Nephron progenitor cell (in vitro differentiated cells): ENCODE results near the gene TBC1D4.

Experiments used
- DNase-seq: peaks from one replicate; pipeline ENCODE4 v3.0.0; 2021
- H3K27ac Mint-ChIP-seq: 2 replicates; pipeline ENCODE4 v1.8.0; 2021; ENCODE audit warnings: mild to moderate bottlenecking, moderate library complexity, mixed read lengths
- H3K27me3 Mint-ChIP-seq: 2 replicates; pipeline ENCODE4 v1.8.0; 2021; ENCODE audit warnings: mild to moderate bottlenecking, low read depth, mixed read lengths; ENCODE audit not compliant: poor library complexity
- H3K36me3 Mint-ChIP-seq: 2 replicates; pipeline ENCODE4 v1.8.0; 2021; ENCODE audit warnings: low read depth, mixed read lengths
- H3K4me1 Mint-ChIP-seq: 2 replicates; pipeline ENCODE4 v1.8.0; 2021; ENCODE audit warnings: mixed read lengths
- H3K4me3 Mint-ChIP-seq: 2 replicates; pipeline ENCODE4 v1.8.0; 2021; ENCODE audit warnings: mild to moderate bottlenecking, moderate library complexity, mixed read lengths
- H3K9me3 Mint-ChIP-seq: 2 replicates; pipeline ENCODE4 v1.8.0; 2021; ENCODE audit warnings: mild to moderate bottlenecking, moderate library complexity, mixed read lengths
- CTCF ChIP-seq: fragments of 200-600 bp; sonication (generic); IDR thresholded peaks from 2 replicates; pipeline ENCODE4 v1.5.0; 2021; ENCODE audit warnings: antibody characterized with exemption

The TBC1D4 gene

GRCh38 chr13:75376792-75377402 lies 105.1 kb downstream of the TBC1D4 start:
- no peaks in the 10 kb centered on the region for H3K36me3 Mint-ChIP-seq
- TF ChIP-seq CTCF, result no peak
- DNase-seq, result no peak
- H3K9me3 Mint-ChIP-seq, result no peaks in the 10 kb centered on the region
- H3K4me1 Mint-ChIP-seq, result peaks cover 14% of the 10 kb centered on the region
- H3K4me3 Mint-ChIP-seq, result no peak overlapping the region
- no peaks in the 10 kb centered on the region for H3K27me3 Mint-ChIP-seq
- H3K27ac Mint-ChIP-seq, result no peak overlapping the region

DNA sequence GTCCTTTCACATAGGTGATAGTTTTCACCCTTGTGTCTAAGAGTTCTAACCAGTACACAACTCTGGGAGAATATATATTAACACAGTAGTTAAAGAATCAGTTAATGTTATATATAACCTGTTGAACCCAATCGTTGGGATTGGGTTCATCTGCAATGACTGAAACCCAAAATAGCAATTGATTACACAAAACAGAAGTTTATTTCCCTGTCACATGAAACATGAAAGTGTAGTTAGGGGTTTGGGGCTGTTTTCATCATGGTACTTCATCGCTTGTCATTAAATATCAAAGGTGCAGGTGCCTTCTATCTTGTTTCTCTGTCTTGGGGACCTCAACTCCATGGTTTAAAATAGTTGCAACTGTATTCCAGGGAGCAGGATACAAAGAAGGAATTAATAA lies 106.6 kb downstream of the TBC1D4 start:
- no peak overlapping the region for H3K4me3 Mint-ChIP-seq

DNA sequence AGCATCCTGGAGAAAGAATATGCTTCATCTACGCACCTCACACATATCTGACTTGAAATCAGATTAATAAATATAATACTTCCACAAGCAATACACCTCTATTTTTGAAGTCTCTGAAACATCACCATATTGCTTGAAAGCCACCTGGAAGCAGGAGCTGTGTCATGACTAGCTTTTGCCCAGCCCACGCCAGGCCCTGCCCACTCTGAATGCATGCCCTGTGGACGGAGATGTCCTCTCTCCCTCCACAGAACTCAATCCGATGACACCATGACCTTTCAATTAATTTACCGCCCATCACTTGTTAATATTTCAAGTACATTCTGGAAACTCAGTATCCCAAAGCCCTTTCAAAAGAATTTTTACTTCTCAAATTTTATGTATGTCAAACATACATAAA lies 108.0 kb downstream of the TBC1D4 start:
- Mint-ChIP-seq H3K4me3 (no peak overlapping the region), H3K4me1 (peaks cover 16% of the 10 kb centered on the region), H3K36me3 (no peaks in the 10 kb centered on the region), H3K27ac (no peak overlapping the region), H3K9me3 (no peaks in the 10 kb centered on the region), H3K27me3 (no peaks in the 10 kb centered on the region)
- no peak for TF ChIP-seq CTCF
- no peak for DNase-seq

More for the DNA sequence above, 106.6 kb downstream of the TBC1D4 start:
- Mint-ChIP-seq H3K9me3 (no peaks in the 10 kb centered on the region), H3K27me3 (no peaks in the 10 kb centered on the region), H3K27ac (no peak overlapping the region), H3K36me3 (no peaks in the 10 kb centered on the region), H3K4me1 (peaks cover 14% of the 10 kb centered on the region)
- no peak for TF ChIP-seq CTCF
- DNase-seq, result no peak

GRCh38 chr13:75372923-75373841 lies 108.8 kb downstream of the TBC1D4 start:
- no peak overlapping the region for H3K27ac Mint-ChIP-seq

DNA sequence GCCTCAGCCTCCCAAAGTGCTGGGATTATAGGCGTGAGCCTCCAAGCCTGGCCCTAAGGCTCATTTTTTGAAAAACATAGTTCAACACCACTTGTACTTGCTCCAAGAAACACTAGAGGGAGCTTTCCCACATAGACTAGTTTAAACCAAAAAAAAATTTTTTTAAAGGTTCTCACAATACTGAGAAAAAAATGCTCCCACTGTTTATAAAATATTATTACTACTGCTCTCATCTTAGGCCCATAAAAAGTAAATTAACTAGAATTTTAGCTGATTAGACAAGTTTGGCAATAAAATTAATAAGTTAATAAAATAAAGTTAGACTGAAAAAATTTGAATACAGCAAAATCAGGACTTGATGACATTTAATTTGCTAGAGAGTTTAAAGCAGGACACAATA lies 109.5 kb downstream of the TBC1D4 start:
- TF ChIP-seq CTCF, result peak; percentile 76
- H3K27ac Mint-ChIP-seq, result no peak overlapping the region
- H3K36me3 Mint-ChIP-seq, result no peaks in the 10 kb centered on the region
- no peak overlapping the region for H3K4me3 Mint-ChIP-seq
- no peaks in the 10 kb centered on the region for H3K27me3 Mint-ChIP-seq
- H3K9me3 Mint-ChIP-seq, result no peaks in the 10 kb centered on the region
- DNase-seq, result no peak
- peaks cover 28% of the 10 kb centered on the region for H3K4me1 Mint-ChIP-seq

More at GRCh38 chr13:75372923-75373841, 108.8 kb downstream of the TBC1D4 start:
- H3K36me3 Mint-ChIP-seq, result no peaks in the 10 kb centered on the region
- no peaks in the 10 kb centered on the region for H3K27me3 Mint-ChIP-seq
- no peak overlapping the region for H3K4me3 Mint-ChIP-seq
- no peak for DNase-seq
- peaks cover 24% of the 10 kb centered on the region for H3K4me1 Mint-ChIP-seq
- no peak for TF ChIP-seq CTCF
- no peaks in the 10 kb centered on the region for H3K9me3 Mint-ChIP-seq
